ENCODE measurements around the gene RNF212.
"Not testable (repeated sequence)": the region's sequence is repeated elsewhere in the genome, so short reads cannot be mapped to it uniquely, and the experiment has no call there.

The RNF212 gene

DNA sequence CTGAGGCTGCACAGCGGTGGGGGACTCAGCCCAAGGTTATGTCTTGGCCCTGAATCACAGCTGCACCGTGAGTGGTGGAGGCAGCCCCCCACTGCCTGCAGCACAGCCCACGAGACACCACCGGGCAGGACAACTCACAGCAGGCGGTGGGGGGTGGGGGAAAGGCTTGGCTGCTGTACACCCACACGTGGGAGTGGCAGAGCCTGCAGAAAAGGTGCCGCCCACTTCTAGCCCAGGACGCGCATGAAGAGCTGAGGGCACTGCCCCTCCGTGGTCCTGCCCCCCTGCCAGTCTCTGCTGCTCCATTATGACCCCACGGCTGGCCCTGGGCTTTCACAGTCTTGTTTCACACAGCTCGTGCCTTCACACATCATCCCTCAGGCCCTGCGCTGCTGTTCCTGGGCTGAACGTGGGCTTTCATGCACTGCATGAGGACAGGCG lies 61.1 kb downstream of the RNF212 start:
- no peak overlapping the region for H3K4me3 ChIP-seq (ENCODE audit: low read length)
- no peak for DNase-seq (ENCODE audit: low read depth)
- no peaks in the 10 kb centered on the region for H3K36me3 ChIP-seq (ENCODE audit: control insufficient read depth, insufficient read depth, low read length, severe bottlenecking)
- no peaks in the 10 kb centered on the region for H3K9me3 ChIP-seq (ENCODE audit: control insufficient read depth, low read length)
- H3K9ac ChIP-seq (ENCODE audit: low read length) = peak overlapping the region; percentile 16
- no peaks in the 10 kb centered on the region for H3K27me3 ChIP-seq (replicated peaks; ENCODE audit: control insufficient read depth, insufficient read depth, low read length)
- H3K4me1 ChIP-seq (ENCODE audit: control insufficient read depth, insufficient read depth, low read length) = peaks cover 26% of the 10 kb centered on the region

DNA sequence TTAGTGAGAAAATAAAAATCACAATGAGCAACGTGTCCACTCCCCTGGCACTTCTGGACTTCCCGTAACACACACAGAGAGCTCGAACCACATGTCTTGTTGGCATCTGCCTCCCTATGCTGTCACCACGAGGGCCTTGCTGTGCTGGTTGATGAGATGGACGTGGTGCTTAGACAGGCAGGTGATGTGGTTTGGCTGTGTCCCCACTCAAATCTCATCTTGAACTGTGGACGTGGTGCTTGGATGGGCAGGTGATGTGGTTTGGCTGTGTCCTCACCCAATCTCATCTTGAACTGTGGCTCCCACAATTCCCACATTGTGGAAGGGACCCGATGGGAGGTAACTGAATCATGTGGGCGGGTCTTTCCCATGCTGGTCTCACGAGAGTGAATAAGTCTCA lies 61.9 kb downstream of the RNF212 start:
- Histone ChIP-seq H3K27me3 (replicated peaks; ENCODE audit: control insufficient read depth, insufficient read depth, low read length) (no peaks in the 10 kb centered on the region), H3K36me3 (ENCODE audit: control insufficient read depth, insufficient read depth, low read length, severe bottlenecking) (no peaks in the 10 kb centered on the region), H3K9ac (ENCODE audit: low read length) (no peak overlapping the region), H3K9me3 (ENCODE audit: control insufficient read depth, low read length) (no peaks in the 10 kb centered on the region), H3K4me1 (ENCODE audit: control insufficient read depth, insufficient read depth, low read length) (peaks cover 31% of the 10 kb centered on the region), H3K4me3 (ENCODE audit: low read length) (no peak overlapping the region)
- no peak for DNase-seq (ENCODE audit: low read depth)

GRCh38 chr4:1050486-1051213 lies 62.7 kb downstream of the RNF212 start:
- H3K27me3 ChIP-seq (replicated peaks; ENCODE audit: control insufficient read depth, insufficient read depth, low read length) = no peaks in the 10 kb centered on the region

GRCh38 chr4:1049591-1049905 lies 63.8 kb downstream of the RNF212 start:
- H3K4me1 ChIP-seq (ENCODE audit: control insufficient read depth, insufficient read depth, low read length) = peaks cover 42% of the 10 kb centered on the region
- no peaks in the 10 kb centered on the region for H3K9me3 ChIP-seq (ENCODE audit: control insufficient read depth, low read length)
- H3K36me3 ChIP-seq (ENCODE audit: control insufficient read depth, insufficient read depth, low read length, severe bottlenecking) = no peaks in the 10 kb centered on the region
- no peaks in the 10 kb centered on the region for H3K27me3 ChIP-seq (replicated peaks; ENCODE audit: control insufficient read depth, insufficient read depth, low read length)
- no peak overlapping the region for H3K4me3 ChIP-seq (ENCODE audit: low read length)
- DNase-seq (ENCODE audit: low read depth) = no peak
- H3K9ac ChIP-seq (ENCODE audit: low read length) = no peak overlapping the region

More at GRCh38 chr4:1050486-1051213, 62.7 kb downstream of the RNF212 start:
- Histone ChIP-seq H3K36me3 (ENCODE audit: control insufficient read depth, insufficient read depth, low read length, severe bottlenecking) (no peaks in the 10 kb centered on the region), H3K4me3 (ENCODE audit: low read length) (no peak overlapping the region), H3K9ac (ENCODE audit: low read length) (no peak overlapping the region), H3K4me1 (ENCODE audit: control insufficient read depth, insufficient read depth, low read length) (peaks cover 31% of the 10 kb centered on the region), H3K9me3 (ENCODE audit: control insufficient read depth, low read length) (no peaks in the 10 kb centered on the region)
- DNase-seq (ENCODE audit: low read depth) = no peak

- H3K9me3 ChIP-seq (ENCODE audit: control insufficient read depth, low read length) = no peaks in the 10 kb centered on the region
- H3K9ac ChIP-seq (ENCODE audit: low read length) = no peak overlapping the region
- no peaks in the 10 kb centered on the region for H3K27me3 ChIP-seq (replicated peaks; ENCODE audit: control insufficient read depth, insufficient read depth, low read length)
- DNase-seq (ENCODE audit: low read depth) = no peak
- H3K36me3 ChIP-seq (ENCODE audit: control insufficient read depth, insufficient read depth, low read length, severe bottlenecking) = no peaks in the 10 kb centered on the region
- peaks cover 48% of the 10 kb centered on the region for H3K4me1 ChIP-seq (ENCODE audit: control insufficient read depth, insufficient read depth, low read length)
- H3K4me3 ChIP-seq (ENCODE audit: low read length) = no peak overlapping the region
Observed at GRCh38 chr4:1048773-1049590, 64.4 kb downstream of the RNF212 start.

GRCh38 chr4:1047976-1048772 lies 65.2 kb downstream of the RNF212 start:
- H3K27me3 ChIP-seq (replicated peaks; ENCODE audit: control insufficient read depth, insufficient read depth, low read length) = no peaks in the 10 kb centered on the region

DNA sequence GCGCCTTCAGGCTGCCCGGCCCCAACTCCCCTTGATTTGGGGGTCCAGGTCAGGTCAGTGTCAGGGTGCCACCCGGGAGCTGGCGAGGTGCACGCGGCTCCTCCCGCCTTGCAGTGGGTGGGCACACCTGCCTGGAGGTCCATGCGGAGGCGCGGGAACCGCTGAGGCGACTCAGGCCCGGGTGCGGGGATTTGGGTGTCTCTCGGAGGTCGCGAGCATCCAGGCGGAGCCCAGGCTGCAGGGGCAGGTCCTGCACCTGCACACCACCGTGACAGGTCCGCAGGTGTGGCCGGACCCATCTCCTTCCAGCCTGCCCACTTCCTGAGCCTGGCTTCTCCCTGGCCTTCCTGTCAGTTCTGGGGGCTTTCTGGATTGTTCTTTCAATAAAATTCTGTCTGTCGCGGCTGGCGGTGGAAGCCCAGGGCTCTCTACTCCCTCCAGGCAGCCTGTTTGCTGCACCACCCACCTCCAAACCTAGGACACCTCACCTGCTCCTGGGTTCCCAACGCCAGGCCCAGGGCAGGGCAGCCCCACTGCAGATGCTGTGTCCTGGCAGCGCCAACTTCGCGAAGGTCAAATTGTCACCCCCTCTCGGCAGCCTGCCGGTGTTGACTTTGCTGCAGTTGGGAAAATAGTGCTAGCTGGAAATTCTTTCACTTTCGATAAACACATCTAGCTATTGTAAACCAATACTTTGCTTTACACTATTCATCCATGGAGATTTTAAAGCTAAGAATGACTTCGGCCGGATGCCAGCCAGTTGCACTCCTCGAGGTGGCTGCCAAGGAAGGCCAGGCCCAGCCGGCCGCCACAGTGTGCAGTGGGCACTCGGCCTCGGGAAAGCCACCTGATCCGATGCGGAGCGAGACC lies 66.0 kb downstream of the RNF212 start:
- no peak for DNase-seq (ENCODE audit: low read depth)
- H3K9me3 ChIP-seq (ENCODE audit: control insufficient read depth, low read length) = no peaks in the 10 kb centered on the region
- H3K4me1 ChIP-seq (ENCODE audit: control insufficient read depth, insufficient read depth, low read length) = peaks cover 42% of the 10 kb centered on the region
- H3K36me3 ChIP-seq (ENCODE audit: control insufficient read depth, insufficient read depth, low read length, severe bottlenecking) = no peaks in the 10 kb centered on the region
- no peaks in the 10 kb centered on the region for H3K27me3 ChIP-seq (replicated peaks; ENCODE audit: control insufficient read depth, insufficient read depth, low read length)
- H3K9ac ChIP-seq (ENCODE audit: low read length) = peak overlapping the region; percentile 81
- H3K4me3 ChIP-seq (ENCODE audit: low read length) = peak overlapping the region; percentile 59

More at GRCh38 chr4:1047976-1048772, 65.2 kb downstream of the RNF212 start:
- no peaks in the 10 kb centered on the region for H3K9me3 ChIP-seq (ENCODE audit: control insufficient read depth, low read length)
- H3K4me1 ChIP-seq (ENCODE audit: control insufficient read depth, insufficient read depth, low read length) = peaks cover 49% of the 10 kb centered on the region
- H3K36me3 ChIP-seq (ENCODE audit: control insufficient read depth, insufficient read depth, low read length, severe bottlenecking) = no peaks in the 10 kb centered on the region
- H3K4me3 ChIP-seq (ENCODE audit: low read length) = peak overlapping the region; percentile 59
- DNase-seq (ENCODE audit: low read depth) = no peak
- H3K9ac ChIP-seq (ENCODE audit: low read length) = peak overlapping the region; percentile 81

- peak; percentile 59 for DNase-seq (ENCODE audit: low read depth)
- Histone ChIP-seq H3K4me1 (ENCODE audit: control insufficient read depth, insufficient read depth, low read length) (peaks cover 41% of the 10 kb centered on the region), H3K9ac (ENCODE audit: low read length) (peak overlapping the region; percentile 81), H3K4me3 (ENCODE audit: low read length) (peak overlapping the region; percentile 59)
- H3K27me3 ChIP-seq (replicated peaks; ENCODE audit: control insufficient read depth, insufficient read depth, low read length); H3K9me3 ChIP-seq (ENCODE audit: control insufficient read depth, low read length); H3K36me3 ChIP-seq (ENCODE audit: control insufficient read depth, insufficient read depth, low read length, severe bottlenecking): not testable (repeated sequence)
Observed at GRCh38 chr4:1046581-1047011, 66.8 kb downstream of the RNF212 start.

DNA sequence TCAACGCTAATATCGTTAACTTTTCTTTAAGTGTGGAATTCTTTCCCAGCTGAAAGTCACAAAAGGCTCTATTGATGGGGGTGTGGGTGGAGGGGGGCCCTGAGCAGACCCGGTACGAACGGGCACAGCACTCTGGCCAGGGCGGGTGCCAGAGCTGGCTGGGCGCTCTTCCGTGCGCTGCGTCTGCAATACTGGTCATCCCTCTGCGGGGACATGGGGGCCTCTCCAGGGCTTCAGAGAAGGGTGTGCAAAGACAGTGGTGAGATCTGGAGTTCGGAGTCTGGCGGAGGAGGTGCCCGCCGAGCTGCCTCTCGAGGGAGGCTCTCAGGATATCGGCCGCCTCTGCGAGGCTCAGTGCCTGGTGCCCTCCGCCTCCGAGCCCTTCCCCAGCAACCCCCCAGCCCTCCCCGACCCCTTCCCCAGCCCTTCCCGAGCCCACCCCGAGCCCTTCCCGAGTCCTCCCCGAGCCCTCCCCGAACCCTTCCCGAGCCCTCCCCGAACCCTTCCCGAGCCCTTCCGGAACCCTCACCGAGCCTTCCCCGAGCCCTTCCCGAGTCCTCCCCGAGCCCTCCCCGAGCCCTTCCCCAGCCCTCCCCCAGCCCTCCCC lies 67.7 kb downstream of the RNF212 start:
- no peaks in the 10 kb centered on the region for H3K9me3 ChIP-seq (ENCODE audit: control insufficient read depth, low read length)
- no peaks in the 10 kb centered on the region for H3K27me3 ChIP-seq (replicated peaks; ENCODE audit: control insufficient read depth, insufficient read depth, low read length)
- H3K9ac ChIP-seq (ENCODE audit: low read length) = peak overlapping the region; percentile 84
- DNase-seq (ENCODE audit: low read depth) = no peak
- H3K4me1 ChIP-seq (ENCODE audit: control insufficient read depth, insufficient read depth, low read length) = peaks cover 50% of the 10 kb centered on the region
- no peaks in the 10 kb centered on the region for H3K36me3 ChIP-seq (ENCODE audit: control insufficient read depth, insufficient read depth, low read length, severe bottlenecking)
- H3K4me3 ChIP-seq (ENCODE audit: low read length) = no peak overlapping the region

GRCh38 chr4:1045193-1045594 lies 68.2 kb downstream of the RNF212 start:
- no peak for DNase-seq (ENCODE audit: low read depth)

More at GRCh38 chr4:1045193-1045594, 68.2 kb downstream of the RNF212 start:
- no peaks in the 10 kb centered on the region for H3K9me3 ChIP-seq (ENCODE audit: control insufficient read depth, low read length)
- peaks cover 55% of the 10 kb centered on the region for H3K4me1 ChIP-seq (ENCODE audit: control insufficient read depth, insufficient read depth, low read length)
- peak overlapping the region; percentile 84 for H3K9ac ChIP-seq (ENCODE audit: low read length)
- no peak overlapping the region for H3K4me3 ChIP-seq (ENCODE audit: low read length)
- H3K27me3 ChIP-seq (replicated peaks; ENCODE audit: control insufficient read depth, insufficient read depth, low read length) = no peaks in the 10 kb centered on the region
- H3K36me3 ChIP-seq (ENCODE audit: control insufficient read depth, insufficient read depth, low read length, severe bottlenecking) = no peaks in the 10 kb centered on the region

Data from adipocyte (in vitro differentiated cells).